Activated T-cell treated with anti-CD3 and anti-CD28 coated beads, Interleukin-2, amount 50 U/mL, for 4 hours (primary cell): ENCODE measurements around the gene USP13. TPM values are rescaled to one million over a fixed set of nuclear protein-coding genes. Genes with fewer than 3 reads are reported as not detected.

Experiments
- ATAC-seq, 2 donors: fragments of 200-7000 bp; cut with Tn5 transposase; one replicate each; pipeline ENCODE4 v1.10.0; 2021
- DNase-seq: peaks from one replicate; pipeline ENCODE4 v3.0.0-alpha.2; 2020
- H3K27me3 Mint-ChIP-seq: one replicate; pipeline ENCODE4 v1.8.0; 2021; ENCODE audit warnings: low read depth, mixed read lengths
- H3K36me3 Mint-ChIP-seq: one replicate; pipeline ENCODE4 v1.8.0; 2022; ENCODE audit warnings: mixed read lengths; ENCODE audit not compliant: insufficient read depth
- H3K4me1 Mint-ChIP-seq: one replicate; pipeline ENCODE4 v1.8.0; 2021; ENCODE audit warnings: low read depth, mixed read lengths
- H3K4me3 Mint-ChIP-seq: one replicate; pipeline ENCODE4 v1.8.0; 2021; ENCODE audit warnings: mild to moderate bottlenecking, moderate library complexity, mixed read lengths
- H3K9me3 Mint-ChIP-seq: one replicate; pipeline ENCODE4 v1.8.0; 2021; ENCODE audit warnings: mixed read lengths
- total RNA-seq, 3 donors: library from RNA; stranded (reverse); gene quantifications; one replicate each; pipeline ENCODE4 v1.2.1, GENCODE V29; 2021

USP13 gene
- 1 to 10 TPM; 6.6 to 9.7 (median 9.1) TPM for total RNA-seq

DNA sequence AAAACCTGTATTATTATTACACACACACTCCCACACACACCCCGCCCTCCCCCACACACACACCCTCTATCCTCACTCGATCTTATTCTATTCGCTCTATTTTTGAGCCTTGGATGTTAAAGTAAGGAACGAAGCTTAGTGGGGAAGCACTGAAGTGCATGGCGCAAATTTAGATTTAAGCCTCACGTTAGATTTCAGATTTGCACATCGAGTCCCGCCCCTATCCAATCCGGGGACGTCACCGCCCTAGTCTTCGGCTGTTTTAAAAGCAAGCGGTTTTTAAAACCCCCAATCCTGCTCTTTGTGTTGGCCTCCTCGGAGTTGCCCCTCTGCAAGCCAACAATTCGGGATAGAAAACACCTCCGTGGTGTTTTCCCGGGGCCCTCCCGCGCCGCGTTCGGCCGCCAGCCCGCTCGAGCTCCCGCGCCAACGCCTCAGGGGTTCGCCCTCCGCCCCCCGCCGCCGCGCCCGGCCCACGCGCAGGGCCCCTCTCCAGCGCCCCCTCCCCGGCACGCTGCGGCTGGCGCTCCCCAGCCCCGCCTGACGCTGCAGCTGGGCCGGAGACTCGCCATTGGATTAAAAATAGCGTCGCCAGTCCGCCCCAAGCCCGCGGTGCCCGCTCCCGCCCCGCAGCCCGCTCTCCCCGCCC is at the start of gene USP13:
Gene USP13 (plus strand): TSS at position 594 of the 649 bp plus-strand sequence. CDS start 186 bp downstream, outside the sequence.
- Mint-ChIP-seq H3K9me3 (no peaks in the 10 kb centered on the region), H3K4me1 (peaks cover 24% of the 10 kb centered on the region), H3K36me3 (peaks cover 7% of the 10 kb centered on the region), H3K4me3 (peak within 1 kb of the TSS; percentile 92), H3K27me3 (no peaks in the 10 kb centered on the region)
- DNase-seq (peak; percentile 43), ATAC-seq (peak; percentile 54 to 73)

GRCh38 chr3:179603321-179603720 is 49.5 kb upstream of the USP13 start:
- DNase-seq: no peak
- H3K27me3 Mint-ChIP-seq: no peaks in the 10 kb centered on the region
- H3K4me3 Mint-ChIP-seq: peak overlapping the region; percentile 99
- peaks cover 29% of the 10 kb centered on the region for H3K4me1 Mint-ChIP-seq
- peaks cover 15% of the 10 kb centered on the region for H3K36me3 Mint-ChIP-seq
- ATAC-seq: no peak
- no peaks in the 10 kb centered on the region for H3K9me3 Mint-ChIP-seq

DNA sequence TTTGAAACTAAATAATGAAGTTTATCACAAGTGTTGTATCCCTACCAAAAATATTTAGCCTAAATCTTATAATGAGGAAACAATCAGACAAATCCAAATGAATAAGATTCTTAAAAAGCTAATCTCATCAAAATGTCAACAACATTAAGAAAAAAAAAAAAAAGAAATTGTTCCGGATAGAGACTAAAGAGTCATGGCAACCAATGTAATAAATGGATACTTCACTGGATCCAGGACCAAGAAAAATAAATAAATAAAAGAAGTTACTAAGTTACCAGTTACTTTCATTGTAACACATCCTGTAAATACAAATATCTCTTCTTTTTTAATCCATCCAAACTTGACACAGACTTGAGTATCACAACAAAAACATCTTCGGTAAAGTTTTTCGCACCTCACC is 49.0 kb upstream of the USP13 start:
- H3K9me3 Mint-ChIP-seq: no peaks in the 10 kb centered on the region
- H3K36me3 Mint-ChIP-seq: peaks cover 15% of the 10 kb centered on the region

GRCh38 chr3:179604321-179605078 is 48.3 kb upstream of the USP13 start, which contains the start of the genes MRPL47 and NDUFB5:
MRPL47 (minus strand) TSS chr3:179604638; CDS start chr3:179604624, 14 bp downstream.
NDUFB5 (plus strand) TSS chr3:179604794; CDS start chr3:179604816, 22 bp downstream.
- Mint-ChIP-seq H3K9me3 (no peaks in the 10 kb centered on the region), H3K4me3 (peak within 1 kb of the TSS; percentile 99), H3K36me3 (peaks cover 13% of the 10 kb centered on the region), H3K27me3 (no peaks in the 10 kb centered on the region), H3K4me1 (peaks cover 38% of the 10 kb centered on the region)
- peak; percentile 97 for ATAC-seq
- peak; percentile 88 for DNase-seq

More for the DNA sequence above, 49.0 kb upstream of the USP13 start:
- no peaks in the 10 kb centered on the region for H3K27me3 Mint-ChIP-seq
- no peak for ATAC-seq
- H3K4me1 Mint-ChIP-seq: peaks cover 32% of the 10 kb centered on the region
- DNase-seq: no peak
- peak overlapping the region; percentile 99 for H3K4me3 Mint-ChIP-seq

DNA sequence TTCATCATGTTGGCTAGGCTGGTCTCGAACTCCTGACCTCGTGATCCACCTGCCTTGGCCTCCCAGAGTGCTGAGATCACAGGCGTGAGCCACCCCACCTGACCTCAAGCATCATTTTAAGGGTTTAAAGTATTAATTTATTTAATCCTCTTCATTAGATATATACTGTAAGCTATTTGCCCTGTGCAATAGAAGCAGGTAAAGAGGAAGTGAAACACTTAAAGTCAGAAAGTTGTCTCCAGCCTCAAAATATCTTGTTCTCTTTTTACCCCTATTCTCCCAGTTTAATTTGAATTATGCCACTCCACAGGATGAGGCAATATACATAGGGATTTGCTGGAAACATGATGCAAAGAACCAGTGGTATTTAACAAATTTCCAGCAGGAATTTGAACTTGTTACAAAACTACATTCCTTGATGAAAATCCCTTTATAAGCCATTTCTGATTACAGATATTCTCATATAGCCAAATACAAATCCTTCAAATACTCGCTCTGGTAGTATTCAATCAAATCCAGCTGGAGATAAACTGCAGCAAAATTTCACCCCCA is 46.2 kb upstream of the USP13 start:
- Mint-ChIP-seq H3K4me1 (peaks cover 46% of the 10 kb centered on the region), H3K4me3 (peak overlapping the region; percentile 54), H3K36me3 (peaks cover 15% of the 10 kb centered on the region), H3K27me3 (no peaks in the 10 kb centered on the region), H3K9me3 (no peaks in the 10 kb centered on the region)
- ATAC-seq (no peak), DNase-seq (no peak)

- peaks cover 41% of the 10 kb centered on the region for H3K4me1 Mint-ChIP-seq
- H3K9me3 Mint-ChIP-seq: no peaks in the 10 kb centered on the region
- H3K27me3 Mint-ChIP-seq: no peaks in the 10 kb centered on the region
- H3K4me3 Mint-ChIP-seq: peak overlapping the region; percentile 35
- DNase-seq (no peak), ATAC-seq (peak; percentile 53 to 65)
- peaks cover 17% of the 10 kb centered on the region for H3K36me3 Mint-ChIP-seq
Measured at GRCh38 chr3:179608931-179609720, 43.7 kb upstream of the USP13 start.

DNA sequence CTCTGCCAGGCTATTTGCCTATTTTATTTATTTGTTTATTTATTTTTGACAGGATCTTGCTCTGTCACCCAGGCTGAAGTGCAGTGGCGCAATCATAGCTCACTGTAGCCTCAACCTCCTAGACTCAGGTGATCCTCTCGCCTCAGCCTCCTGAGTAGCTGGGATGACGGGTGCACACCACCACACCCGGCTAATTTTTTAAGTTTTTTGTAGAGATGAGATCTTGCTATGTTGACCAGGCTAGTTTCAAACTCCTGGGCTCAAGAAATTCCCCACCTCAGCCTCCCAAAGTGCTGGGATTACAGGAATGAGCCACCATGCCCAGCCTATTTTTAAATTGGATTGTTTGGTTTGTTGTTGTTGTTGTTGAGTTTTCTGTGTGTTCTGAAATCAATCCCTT is 42.8 kb upstream of the USP13 start:
- Mint-ChIP-seq H3K9me3 (no peaks in the 10 kb centered on the region), H3K4me1 (peaks cover 36% of the 10 kb centered on the region), H3K27me3 (no peaks in the 10 kb centered on the region), H3K4me3 (no peak overlapping the region), H3K36me3 (peaks cover 17% of the 10 kb centered on the region)
- no peak for ATAC-seq
- no peak for DNase-seq

DNA sequence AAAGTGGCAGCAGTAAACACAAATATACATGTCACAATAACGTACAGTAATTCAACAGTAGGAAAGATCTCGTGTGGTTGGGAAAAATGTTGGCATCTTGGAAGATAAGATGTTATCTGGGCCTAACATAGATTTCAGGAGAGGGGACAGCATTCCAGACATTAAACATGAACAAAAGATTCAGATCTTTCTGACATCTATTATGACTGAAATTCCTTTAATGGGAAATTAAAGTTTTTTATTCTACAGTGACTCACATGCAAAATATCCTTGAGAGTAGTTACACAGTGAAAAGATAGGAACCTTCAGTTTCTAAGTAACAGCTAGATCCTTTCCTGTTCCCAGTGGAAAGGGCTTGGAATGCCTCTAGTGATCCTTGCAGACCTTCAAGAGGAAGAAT is 39.0 kb upstream of the USP13 start:
- no peak for ATAC-seq
- no peak overlapping the region for H3K4me3 Mint-ChIP-seq

DNA sequence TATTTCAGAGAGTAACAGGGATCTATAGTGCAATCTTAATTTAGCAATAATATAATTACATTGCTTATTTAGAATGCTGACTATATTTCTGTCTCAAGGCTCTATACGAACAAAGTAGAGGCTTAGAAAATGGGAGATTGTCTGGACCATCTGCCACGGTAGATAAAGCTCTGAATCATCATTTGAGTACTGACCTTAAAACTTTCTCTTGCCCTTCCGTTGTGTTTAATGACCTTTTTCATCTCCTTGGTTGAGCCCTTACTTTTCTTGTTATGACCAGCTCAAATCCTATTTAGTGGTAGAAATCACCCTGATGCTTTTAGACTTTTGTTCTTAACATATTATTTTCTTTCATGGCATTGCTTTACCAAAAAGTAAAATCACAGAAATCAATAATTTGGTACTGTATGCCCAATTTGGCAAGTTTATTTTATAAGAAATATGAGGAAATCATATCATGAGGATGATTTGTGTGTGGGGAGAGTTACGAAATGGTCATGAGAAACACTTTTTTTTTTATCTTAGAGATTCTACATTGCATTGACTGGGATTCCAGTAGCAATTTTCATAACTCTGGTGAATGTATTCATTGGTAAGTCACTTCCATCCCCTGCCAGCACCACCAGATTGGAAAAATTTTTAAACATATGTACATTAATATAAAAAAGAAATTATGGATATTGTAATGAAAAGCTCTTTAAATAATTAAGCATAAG is 37.2 kb upstream of the USP13 start:
- H3K27me3 Mint-ChIP-seq: no peaks in the 10 kb centered on the region
- H3K36me3 Mint-ChIP-seq: peaks cover 26% of the 10 kb centered on the region
- DNase-seq: no peak
- ATAC-seq: no peak
- H3K4me3 Mint-ChIP-seq: no peak overlapping the region
- H3K9me3 Mint-ChIP-seq: no peaks in the 10 kb centered on the region
- H3K4me1 Mint-ChIP-seq: peaks cover 5% of the 10 kb centered on the region

More for the DNA sequence above, 39.0 kb upstream of the USP13 start:
- no peaks in the 10 kb centered on the region for H3K27me3 Mint-ChIP-seq
- DNase-seq: no peak
- H3K36me3 Mint-ChIP-seq: peaks cover 18% of the 10 kb centered on the region
- H3K4me1 Mint-ChIP-seq: peaks cover 15% of the 10 kb centered on the region
- no peaks in the 10 kb centered on the region for H3K9me3 Mint-ChIP-seq

GRCh38 chr3:179622023-179622422 is 30.8 kb upstream of the USP13 start:
- DNase-seq (no peak), ATAC-seq (no peak)
- H3K9me3 Mint-ChIP-seq: no peaks in the 10 kb centered on the region
- no peak overlapping the region for H3K4me3 Mint-ChIP-seq
- no peaks in the 10 kb centered on the region for H3K4me1 Mint-ChIP-seq
- H3K27me3 Mint-ChIP-seq: no peaks in the 10 kb centered on the region
- H3K36me3 Mint-ChIP-seq: peaks cover 43% of the 10 kb centered on the region

- Mint-ChIP-seq H3K36me3 (peaks cover 37% of the 10 kb centered on the region), H3K9me3 (no peaks in the 10 kb centered on the region), H3K4me1 (no peaks in the 10 kb centered on the region), H3K4me3 (no peak overlapping the region), H3K27me3 (no peaks in the 10 kb centered on the region)
- ATAC-seq (no peak), DNase-seq (no peak)
Measured at GRCh38 chr3:179624451-179624850, 28.4 kb upstream of the USP13 start.

DNA sequence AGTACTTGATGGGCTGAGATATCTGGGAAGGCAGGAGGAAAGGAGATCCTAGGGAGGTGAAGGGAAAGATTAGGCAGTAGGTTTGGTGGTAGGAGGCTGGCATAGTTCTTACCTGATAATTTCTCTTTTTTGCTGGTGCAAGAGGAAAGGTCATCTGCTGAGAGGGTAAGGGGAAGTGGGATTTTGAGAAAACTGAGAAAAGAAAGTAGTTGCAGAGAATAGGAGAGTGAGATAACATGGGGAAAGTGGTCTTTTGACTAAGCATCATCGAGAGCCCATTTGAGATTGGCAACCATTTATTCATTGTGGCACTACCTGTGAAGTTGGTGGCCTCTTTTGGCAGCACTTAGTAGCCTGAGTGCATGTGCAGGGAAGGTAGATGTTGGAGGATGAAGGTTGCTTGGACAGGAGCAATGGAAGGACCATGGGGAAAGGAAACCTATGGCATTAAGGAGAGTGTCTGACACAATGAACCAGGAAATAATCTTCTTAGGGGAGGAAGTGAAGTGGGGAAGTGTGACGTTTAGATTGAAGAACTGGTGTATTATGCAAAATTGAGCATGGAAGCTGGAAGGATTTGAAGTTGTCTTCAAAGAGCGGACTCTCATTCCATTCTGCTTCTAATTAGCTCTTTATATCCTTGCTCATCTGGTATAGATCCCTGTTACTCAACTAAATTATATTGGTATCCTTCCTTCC is 21.9 kb upstream of the USP13 start:
- Mint-ChIP-seq H3K4me3 (no peak overlapping the region), H3K4me1 (no peaks in the 10 kb centered on the region)
- no peak for ATAC-seq

GRCh38 chr3:179640469-179640868 is 12.4 kb upstream of the USP13 start:
- DNase-seq: no peak
- H3K4me3 Mint-ChIP-seq: no peak overlapping the region
- ATAC-seq: no peak
- H3K36me3 Mint-ChIP-seq: peaks cover 1% of the 10 kb centered on the region
- H3K9me3 Mint-ChIP-seq: peaks cover 3% of the 10 kb centered on the region
- H3K27me3 Mint-ChIP-seq: no peaks in the 10 kb centered on the region
- no peaks in the 10 kb centered on the region for H3K4me1 Mint-ChIP-seq

More for the DNA sequence above, 21.9 kb upstream of the USP13 start:
- Mint-ChIP-seq H3K9me3 (no peaks in the 10 kb centered on the region), H3K36me3 (peaks cover 5% of the 10 kb centered on the region), H3K27me3 (no peaks in the 10 kb centered on the region)
- DNase-seq: no peak
